GM18499 (cell line): ENCODE results near the gene DRG1.
"Not testable (repeated sequence)": the region's sequence is repeated elsewhere in the genome, so short reads cannot be mapped to it uniquely, and the experiment has no call there.

Experiments used
- ATAC-seq: cut with Tn5 transposase; IDR thresholded peaks from one replicate; pipeline ENCODE4 v1.9.1; 2021; ENCODE audit warnings: moderate number of reproducible peaks; ENCODE audit not compliant: insufficient read depth, unreplicated experiment

Gene DRG1

DNA sequence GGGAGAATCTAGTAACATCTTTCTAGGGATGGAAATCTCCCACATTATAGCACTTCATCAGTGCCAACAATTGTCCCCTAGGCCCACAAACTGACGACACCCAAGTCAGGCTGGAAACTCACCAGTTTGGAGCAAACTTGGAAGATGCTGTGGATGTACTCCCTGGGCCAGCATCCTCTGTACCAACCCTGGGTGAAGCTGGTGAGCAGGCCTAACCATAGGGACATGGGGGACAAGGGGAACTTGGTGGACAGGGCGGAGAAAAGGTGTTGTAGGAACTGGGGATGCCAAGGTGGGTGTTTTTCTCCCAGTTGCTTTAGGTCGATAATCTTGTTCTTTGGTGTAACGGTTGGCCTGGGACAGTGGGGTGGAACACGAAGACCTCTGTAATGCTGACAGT is 42.2 kb downstream of the DRG1 start:
- no peak for ATAC-seq

DNA sequence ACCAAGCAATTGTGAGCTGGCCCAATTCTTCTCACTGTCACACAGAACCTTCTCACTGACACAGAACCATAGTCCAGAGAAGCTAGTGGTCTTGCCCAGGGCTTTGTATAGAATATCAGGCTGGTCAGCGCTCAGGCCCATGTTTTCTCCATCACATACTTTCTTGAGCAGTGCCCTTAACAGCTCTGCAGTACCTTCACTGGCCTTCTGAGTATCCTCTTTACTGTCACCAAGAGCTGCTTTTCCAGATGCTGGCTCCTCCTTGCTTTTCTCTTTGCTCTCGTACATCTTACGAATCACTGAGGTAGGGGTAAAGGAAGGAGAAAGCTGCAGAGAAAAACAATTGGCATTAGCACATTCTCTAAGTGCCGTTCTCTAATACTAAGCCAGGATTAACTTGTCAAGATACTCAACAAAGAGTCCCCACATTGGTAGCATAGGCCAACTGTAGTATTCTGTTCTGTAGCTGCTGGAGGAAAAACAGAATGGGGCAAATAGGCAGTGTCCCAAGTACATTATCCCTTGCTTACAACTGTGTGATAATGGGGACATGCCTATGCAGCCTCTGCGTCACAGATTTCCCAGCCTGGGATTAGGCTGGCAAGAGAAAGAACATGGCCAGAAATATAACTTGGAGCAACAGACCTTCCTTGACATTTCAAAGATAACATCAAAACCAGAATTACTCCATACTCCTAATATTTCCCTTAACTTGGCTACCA is 43.5 kb downstream of the DRG1 start:
- ATAC-seq, result no peak

DNA sequence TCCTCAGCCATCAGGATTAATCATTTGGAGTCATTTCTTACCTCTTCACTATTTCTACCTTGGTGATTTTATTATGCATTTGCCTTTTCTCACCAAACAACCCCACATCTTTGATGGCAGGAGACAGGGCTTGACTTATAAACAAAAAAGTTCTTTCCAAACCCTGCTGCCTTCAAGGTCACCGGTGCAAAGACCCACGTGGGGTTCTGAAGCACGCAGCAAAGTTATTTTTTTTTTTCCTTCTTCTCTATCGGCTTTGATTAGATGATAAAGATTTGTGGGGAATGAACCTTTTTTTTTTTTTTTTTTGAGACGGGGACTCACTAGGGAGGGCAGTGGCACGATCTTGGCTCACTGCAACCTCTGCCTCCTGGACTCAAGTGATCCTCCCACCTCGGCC is 44.1 kb downstream of the DRG1 start:
- ATAC-seq, result no peak

DNA sequence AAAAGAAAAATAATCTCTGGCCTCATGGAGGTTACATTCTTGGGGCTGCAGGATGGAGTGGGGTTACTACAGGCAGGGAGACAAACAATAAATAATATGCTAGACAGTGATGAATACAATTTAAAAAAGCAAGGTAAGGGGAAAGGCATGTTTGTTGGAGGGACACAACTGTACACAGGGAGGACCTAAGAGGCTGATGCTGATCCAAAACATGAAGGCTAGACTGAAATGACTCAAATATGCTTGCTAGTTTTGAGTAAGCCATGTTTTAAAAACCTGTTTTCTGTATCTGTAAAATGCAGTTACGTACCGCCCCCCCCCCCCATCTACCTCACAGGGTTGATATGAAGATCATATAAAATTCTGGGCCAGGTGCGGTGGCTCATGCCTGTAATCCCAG is 46.2 kb downstream of the DRG1 start:
- no peak for ATAC-seq

DNA sequence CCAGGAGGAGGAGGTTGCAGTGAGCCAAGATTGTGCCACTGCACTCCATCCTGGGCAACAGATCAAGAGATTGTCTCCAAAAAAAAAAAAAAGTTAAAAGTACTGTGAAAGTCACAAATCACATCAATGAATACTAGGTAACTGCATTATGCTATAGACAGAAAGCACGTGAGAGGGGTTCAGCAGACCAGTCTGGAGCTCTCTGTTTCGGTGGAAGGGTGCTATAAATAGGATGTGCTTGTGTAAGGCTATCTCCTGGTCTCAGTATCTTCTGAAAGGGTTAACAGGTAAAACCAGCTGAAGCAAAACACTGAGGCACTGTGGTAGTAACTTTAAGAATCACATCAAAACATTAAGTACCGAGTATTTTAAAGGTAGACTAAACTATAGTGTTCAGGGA is 46.8 kb downstream of the DRG1 start:
- no peak for ATAC-seq

DNA sequence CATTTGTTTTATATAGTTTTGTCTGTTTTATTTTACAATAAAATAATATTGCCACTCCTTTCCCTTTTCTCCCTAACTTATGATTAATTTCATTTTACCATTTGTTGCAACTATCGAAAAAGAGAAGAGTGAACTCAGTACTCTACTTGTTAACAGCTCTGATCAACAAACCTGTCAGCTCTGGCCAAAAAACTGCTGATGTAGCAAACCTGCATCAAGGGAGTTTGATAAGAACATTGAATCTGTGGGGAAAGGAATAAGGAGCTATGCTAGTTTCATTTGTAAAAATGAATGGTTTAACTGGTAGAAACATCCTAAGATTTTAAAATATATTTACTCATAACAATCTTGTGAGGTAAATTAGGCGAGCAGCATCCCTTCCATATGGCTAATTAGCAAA is 47.4 kb downstream of the DRG1 start:
- ATAC-seq, result no peak

DNA sequence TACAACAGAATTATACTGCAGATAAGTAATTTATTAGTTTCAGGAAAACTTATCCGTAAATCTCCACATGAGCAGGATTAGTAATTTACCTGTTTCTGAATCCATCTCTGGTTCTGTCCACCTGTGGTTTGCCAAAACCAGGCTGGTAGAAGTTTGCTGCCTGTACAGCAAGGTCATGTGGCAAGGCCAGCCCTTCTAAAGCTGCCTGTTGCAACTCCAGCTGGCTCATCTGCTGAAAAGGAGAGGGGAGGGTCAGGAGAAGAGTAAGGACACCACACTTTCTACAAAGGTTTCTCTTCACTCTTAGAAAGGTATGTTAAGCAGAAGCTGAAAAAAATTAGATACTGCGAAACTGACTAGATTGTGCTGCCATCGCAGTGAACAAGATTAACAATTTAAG is 47.9 kb downstream of the DRG1 start:
- ATAC-seq, result no peak

DNA sequence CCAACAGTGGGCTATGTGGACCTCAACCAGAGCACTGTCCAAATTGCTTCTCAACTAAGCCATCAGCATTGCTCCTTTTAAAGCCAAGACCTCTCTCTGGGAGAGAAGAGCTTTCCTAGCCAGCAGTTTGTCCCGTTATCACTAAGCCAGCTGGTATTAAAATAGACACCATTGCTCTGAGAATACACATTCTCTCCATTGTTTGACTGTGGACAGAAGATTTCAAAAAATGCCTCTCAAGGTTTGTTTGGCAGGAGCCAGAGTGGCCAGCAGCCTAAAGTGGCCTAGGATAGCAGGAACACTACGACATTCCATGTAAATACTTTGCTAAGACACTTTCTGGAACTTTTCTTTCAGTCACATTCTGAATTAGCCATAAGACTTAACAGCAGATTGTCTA is 49.0 kb downstream of the DRG1 start:
- no peak for ATAC-seq

DNA sequence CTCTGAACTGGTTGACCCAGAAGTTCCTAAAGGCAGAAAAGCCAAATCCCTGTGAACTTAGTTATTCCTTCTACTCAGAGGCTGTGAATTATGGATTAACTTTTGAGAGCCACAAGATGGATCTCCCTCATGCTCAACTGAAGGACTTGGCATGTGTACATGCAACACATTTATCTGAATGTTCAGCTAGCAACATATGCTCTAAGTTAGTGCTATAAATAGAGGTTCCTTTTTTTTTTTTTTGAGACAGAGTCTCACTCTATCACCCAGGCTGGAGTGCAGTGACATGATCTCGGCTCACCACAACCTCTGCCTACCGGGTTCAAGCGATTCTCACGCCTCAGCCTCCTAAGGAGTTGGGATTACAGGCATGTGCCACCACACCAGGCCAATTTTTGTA is 50.1 kb downstream of the DRG1 start:
- no peak for ATAC-seq

DNA sequence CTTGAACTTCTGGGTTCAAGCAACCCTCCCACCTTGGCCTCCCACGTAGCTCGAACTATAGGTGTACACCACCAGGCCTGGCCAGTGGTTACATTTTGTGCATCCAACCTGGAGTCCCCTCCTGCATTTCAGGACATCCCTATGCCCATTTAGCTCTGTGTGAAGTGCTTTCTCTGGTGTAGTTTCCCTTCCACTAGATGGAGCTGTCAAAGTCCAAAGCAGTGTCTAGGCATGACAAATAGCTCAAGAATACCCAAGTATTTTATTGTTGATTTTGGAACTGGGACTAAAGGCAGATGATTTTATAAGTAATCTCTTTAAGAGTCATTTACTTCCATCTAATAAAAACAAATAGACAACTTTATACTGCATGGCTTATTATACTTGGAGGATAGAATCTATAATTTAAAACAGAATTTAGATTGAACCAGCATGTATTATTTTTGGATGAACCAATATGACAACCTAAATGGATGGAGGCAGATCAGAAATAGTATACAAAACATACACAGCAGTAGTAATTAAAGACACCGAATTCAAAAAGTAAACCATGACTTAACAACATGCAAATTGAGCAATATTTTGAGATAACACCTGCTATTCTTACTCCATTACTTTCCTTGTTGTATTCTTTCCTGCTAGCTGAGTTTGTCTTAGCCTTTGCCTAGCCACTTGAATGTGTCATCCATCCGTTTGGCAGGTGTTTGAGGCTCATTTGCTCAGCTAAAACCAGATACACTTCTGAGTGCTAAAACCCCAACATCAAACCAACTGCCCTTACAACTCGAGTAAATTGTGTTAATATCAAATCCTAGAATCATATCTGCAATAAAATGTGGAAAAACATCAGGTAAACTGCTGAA is 52.5 kb downstream of the DRG1 start:
- no peak for ATAC-seq

DNA sequence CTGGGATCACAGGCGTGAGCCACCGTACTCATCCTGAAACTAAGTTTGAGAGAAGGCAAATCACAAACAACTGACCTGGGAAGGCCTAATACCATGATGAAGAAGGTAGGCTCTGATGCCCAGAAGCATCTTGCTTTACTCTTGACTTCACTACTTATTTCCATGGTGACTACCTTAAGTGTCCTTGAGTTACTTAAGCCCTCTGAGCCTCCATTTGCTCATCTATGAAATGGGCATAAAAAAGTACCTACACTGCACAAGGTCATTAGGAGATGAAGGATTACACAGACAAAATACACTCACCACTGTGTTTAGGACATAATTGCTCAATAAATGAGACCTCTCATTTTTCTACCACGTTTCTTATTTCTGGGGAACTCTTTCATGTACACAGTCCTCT is 62.3 kb downstream of the DRG1 start:
- no peak for ATAC-seq

DNA sequence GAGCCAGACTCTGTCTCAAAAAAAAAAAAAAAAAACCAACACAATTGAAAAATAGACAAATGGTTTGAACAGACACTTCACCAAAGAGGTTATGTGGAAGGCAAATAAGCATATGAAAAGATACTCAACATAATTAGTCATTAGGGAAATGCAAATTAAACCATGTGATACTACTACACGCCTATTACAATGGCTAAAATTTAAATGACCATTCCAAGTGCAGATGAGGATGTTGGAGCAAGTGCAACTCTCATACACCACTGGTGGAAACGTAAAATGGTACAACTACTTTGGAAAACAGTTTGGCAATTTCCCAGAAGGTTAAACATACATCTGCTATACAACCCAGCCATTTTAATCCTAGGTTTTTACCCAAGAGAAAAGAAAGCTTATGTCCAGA is 65.9 kb downstream of the DRG1 start:
- no peak for ATAC-seq

DNA sequence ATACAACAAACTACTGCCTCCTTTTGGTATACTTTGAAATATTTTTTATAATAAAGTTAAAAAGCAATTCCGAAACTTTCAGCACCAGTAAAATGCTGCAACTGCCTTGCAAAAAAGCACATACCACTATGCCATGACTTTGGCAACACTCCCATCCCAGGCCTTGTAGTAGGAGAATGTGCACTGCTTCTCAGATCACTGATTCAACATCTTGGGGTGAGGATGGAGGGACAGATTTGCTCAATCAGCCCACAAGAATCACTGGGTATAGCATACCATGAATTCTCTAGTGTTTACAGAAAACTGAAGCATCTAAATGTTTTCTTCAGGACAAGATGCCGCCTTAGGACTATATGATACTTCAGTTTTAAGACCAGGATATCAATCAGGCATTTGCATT is 75.3 kb downstream of the DRG1 start:
- no peak for ATAC-seq

DNA sequence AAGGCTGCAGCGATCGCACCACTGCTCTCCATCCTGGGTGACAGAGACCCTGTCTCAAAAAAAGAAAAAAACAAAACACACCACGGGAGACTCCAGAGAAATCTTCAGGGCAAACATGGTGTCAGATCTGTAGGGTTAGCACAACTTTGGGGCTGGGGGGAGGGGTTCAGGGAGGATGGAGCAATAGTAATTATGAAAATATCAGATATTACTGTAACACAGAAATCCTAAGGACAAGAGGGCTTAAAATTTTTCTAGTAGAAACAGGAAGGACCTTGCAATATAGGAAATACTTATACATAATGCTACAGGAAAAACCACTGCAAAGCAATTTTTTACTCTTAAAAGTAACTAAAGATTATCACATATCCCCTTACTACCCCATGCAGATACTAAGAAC is 76.4 kb downstream of the DRG1 start:
- ATAC-seq, result no peak

DNA sequence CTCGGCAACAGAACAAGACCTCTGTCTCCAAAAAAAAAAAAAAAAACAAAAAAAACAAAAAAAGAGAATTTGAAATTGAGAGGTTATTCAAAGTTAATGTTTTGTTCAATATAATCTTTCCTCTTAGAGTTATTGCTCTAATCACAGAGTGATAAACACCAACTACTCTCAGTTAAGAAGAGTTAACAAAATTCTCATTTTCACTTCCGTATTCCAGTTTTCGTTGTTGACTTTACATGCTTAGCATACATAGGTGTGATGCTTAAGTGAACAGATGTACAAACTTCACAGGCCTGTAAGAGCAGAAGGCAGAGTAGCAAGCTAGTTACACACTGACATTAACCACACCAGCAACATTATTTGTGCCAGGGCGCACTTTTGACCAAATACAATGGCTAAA is 77.9 kb downstream of the DRG1 start:
- peak; percentile 58 for ATAC-seq

DNA sequence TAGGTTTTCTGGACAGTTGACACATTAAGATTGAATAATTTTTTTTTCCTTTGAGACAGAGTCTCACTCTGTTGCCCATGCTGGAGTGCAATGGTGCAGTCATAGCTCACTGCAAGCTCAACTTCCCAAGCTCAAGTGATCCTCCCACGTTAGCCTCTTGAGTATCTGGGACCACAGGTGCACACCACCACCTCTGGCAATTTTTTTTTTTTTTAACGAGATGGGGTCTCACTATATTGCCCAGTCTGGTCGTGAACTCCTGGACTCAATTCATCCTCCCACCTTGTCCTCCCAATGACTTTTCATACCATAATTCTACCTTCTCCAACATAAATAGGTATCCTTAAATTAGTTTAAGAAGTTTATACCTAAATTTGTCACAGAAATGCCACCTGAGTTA is 81.7 kb downstream of the DRG1 start:
- ATAC-seq, result no peak

DNA sequence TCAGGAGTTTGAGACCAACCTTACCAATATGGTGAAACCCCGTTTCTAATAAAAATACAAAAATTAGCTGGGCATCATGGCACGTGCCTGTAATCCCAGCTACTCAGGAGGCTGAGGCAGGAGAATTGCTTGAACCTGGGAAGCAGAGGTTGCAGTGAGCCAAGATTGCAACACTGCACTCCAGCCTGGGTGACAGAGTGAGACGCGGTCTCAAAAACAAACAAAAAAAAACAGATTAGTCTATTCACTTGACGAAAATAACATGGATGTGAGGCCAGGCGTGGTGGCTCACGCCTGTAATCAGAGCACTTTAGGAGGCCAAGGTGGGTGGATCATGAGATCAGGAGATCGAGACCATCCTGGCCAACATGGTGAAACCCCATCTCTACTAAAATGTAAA is 83.1 kb downstream of the DRG1 start:
- ATAC-seq, result not testable (repeated sequence)
